ENCODE results near the gene NYAP1. TPM values are rescaled to one million over a fixed set of nuclear protein-coding genes. Genes with fewer than 3 reads are reported as not detected.

NYAP1 gene
- total RNA-seq, 2 experiments from 2014 or later: 0.23 to 0.32 TPM

DNA sequence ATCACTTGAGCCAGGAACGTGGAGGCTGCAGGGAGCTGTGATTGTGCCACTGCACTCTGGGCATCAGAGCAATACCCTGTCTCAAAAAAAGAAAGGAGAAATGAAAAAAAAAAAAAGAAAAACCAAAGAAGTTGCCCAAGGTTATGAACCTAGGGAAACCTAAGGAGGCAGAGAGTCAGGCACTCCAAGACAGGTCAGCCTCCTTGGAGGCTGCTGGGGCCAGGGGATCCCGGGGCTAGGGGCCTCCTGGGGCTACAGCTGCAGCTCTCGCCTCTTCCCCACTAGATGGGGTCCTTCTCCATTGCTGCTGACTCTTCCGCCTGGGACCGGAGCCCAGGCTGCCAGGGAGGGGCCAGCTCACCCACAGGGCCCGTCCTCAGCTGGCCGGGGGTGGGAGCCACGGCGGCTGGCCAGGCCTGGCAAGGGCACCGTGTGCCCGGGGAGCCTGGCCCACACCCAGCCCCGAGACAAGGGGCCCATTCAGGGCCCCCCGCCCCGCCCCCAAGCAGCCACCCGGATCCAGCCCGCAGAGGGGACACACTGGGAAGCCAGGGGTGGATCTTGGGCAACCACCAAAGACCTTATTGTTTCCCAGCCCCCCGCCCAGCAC is 17.9 kb upstream of the NYAP1 start:
- no peak for DNase-seq
- CTCF ChIA-PET: interaction anchor here (1.0 to 1.4 kb wide), 4 partner anchors 9 to 94 kb away, joined by 3 to 5 read pairs (median 4); no protein-coding TSS in a partner anchor
- Mint-ChIP-seq H3K9me3 (no peaks in the 10 kb centered on the region), H3K27me3 (no peaks in the 10 kb centered on the region), H3K4me1 (peaks cover 9% of the 10 kb centered on the region), H3K4me3 (no peak overlapping the region), H3K36me3 (ENCODE audit: low read depth) (peaks cover 26% of the 10 kb centered on the region), H3K27ac (no peak overlapping the region)
- POLR2A ChIA-PET: no interaction called here

DNA sequence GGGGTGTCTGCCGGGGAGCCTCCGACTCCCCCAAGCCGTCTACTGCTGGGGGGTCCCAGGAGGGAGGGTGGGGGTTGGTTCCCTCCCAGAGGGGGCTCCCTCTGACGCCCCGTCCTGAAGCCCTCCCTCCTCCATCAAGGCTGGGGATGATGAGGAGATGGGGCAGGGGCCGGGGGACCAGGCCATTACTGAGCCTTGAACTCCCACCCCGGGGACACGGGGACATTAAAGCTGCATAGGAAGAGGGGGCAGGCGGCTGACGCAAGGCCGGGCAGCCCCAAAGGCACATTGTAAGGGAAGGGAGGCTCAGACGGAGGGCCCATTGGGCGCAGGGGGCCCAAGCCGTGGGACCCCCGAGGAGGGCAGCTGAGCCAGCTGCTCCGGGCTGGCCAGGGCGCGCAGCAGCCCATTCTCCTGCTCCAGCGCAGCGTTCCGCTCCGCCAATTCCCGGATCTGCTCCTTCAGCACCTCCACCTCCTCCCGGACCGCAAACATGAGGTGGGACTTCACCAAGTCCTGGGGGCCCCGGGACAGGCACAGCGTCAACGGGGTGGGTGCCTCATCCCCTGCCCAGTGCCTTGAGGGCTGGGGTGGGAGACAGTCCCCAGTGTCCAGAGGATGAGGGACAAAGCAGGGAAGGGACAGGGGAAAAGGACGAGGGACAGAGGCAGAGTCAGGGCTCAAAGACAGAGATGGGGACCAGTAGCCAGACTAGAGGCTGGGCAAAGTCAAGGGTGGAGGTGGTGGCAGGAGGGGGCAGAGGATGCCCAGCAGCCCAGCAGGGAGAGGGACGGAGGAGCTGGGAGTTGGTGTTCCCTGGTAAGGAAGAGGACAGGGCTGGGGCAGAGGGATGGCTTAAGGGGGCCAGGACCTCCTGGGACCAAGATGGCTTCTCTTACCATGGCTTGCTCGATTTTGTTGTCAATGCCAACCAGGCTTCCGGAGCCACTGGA is 16.8 kb upstream of the NYAP1 start:
- ChIA-PET CTCF (no interaction called here), POLR2A (no interaction called here)
- DNase-seq: no peak
- H3K27me3 Mint-ChIP-seq: no peaks in the 10 kb centered on the region
- peaks cover 24% of the 10 kb centered on the region for H3K36me3 Mint-ChIP-seq (ENCODE audit: low read depth)
- H3K27ac Mint-ChIP-seq: peak overlapping the region; percentile 31
- no peak overlapping the region for H3K4me3 Mint-ChIP-seq
- peaks cover 9% of the 10 kb centered on the region for H3K4me1 Mint-ChIP-seq
- no peaks in the 10 kb centered on the region for H3K9me3 Mint-ChIP-seq

DNA sequence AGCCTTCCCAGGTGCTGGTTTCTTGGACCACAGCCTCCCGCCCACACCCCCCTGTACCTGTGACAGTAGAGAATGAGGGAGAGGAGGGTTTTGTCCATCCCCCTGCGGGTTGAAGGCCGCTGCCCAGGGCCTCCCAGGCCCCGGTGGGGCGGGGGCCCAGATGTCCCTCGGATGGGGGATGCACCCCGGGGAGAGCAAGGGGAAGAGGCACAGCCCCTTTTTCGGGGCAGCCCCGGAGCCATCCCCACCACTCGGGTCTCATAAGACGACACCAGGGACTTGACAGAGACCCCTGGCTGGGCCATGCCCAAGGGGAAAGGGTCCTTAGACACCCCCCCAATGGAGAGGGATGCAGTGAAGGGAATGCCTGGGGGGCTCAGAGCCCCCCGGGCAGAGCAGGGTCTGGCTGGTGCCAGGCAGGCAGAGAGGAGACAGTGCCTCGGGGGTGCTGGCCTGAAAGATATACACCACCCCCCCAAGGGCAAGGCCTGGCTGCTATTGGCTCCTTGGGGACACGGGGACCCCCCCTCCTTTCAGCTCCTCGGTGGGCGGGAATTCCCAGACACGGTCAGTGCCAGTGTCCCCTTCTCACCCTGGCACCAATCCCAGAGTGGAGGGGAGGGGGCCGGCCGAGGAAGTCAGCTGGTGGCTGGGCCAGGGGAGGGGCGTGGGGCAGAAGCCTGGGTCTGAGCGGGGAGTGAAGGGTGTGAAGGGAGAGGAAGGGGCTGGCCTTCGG is 15.9 kb upstream of the NYAP1 start:
- POLR2A ChIA-PET: no interaction called here
- peaks cover 24% of the 10 kb centered on the region for H3K36me3 Mint-ChIP-seq (ENCODE audit: low read depth)
- no peaks in the 10 kb centered on the region for H3K27me3 Mint-ChIP-seq
- no peak for DNase-seq
- H3K9me3 Mint-ChIP-seq: no peaks in the 10 kb centered on the region
- peaks cover 11% of the 10 kb centered on the region for H3K4me1 Mint-ChIP-seq
- H3K27ac Mint-ChIP-seq: peak overlapping the region; percentile 31
- CTCF ChIA-PET: interaction anchor here (1.1 kb wide), 2 partner anchors 82 to 119 kb away, joined by 3 read pairs; partner anchors contain the start of gene FBXO24
- no peak overlapping the region for H3K4me3 Mint-ChIP-seq

DNA sequence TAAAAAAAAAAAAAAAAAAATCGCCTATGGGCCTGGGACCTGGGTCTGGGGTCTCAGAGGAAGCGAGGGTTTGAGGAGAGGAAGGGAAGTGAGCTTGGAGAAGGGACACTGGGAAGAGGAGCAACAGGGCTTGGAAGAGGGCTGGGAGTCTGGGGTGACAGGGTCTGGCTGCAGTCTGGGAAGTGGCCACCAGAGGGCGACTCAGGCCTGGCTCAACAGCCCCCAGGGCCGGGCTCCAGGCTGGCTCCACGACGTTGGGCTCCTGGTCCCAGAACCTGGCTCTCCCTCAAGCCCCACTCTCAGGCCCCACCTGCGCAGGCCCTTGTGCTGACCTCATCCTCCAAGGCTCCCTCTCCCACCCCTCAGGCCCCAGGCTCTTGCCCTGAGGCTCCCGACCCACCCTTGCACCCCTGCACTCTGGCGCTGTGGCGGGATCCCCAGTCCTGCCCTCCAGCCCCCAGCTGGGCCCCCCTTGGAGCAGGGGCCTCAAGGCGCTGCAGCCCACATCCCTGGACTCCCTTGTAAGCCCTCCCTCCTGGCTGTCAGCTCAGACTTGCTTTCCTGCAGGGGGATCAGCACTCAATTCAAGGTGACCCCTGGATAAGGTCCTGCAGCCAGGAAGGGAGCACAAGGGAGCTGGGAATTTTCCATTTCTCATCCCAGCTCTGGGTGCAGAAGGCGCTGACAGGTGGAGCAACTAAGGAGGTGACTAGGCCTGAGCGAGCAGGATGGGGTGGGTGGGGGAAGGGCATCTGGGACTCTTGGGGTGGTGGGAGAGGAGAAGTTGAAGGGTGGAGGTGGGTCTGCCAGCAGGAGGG is 14.3 kb upstream of the NYAP1 start:
- Mint-ChIP-seq H3K4me1 (peaks cover 28% of the 10 kb centered on the region), H3K36me3 (ENCODE audit: low read depth) (peaks cover 36% of the 10 kb centered on the region), H3K27ac (peak overlapping the region; percentile 50), H3K9me3 (no peaks in the 10 kb centered on the region), H3K4me3 (no peak overlapping the region), H3K27me3 (no peaks in the 10 kb centered on the region)
- ChIA-PET POLR2A (no interaction called here), CTCF (interaction anchor here (0.5 to 3.5 kb wide), 21 partner anchors 8 to 491 kb away, joined by 3 to 13 read pairs (median 3); partner anchors contain the start of genes FBXO24, LRCH4, MEPCE and POP7)
- DNase-seq: peak; percentile 81

DNA sequence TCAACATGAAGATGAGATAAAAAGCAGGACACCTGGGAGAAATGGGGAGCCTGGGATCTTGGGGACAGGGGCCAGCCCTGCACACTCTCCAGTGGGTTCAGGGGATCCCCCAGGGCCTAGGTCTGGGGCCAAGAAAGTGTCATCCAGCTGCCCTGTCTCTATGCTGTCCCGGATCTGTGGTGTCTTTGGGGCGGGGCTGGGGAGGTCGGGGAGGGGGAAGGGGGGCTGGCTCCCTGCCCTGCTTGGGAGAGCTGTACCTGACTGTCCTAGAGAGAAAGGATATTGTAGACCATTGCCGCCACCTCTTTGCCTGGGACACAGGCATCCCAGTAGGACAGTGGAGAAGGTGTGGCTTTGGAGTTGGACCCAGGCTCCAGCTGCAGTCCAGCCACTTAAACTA is 12.7 kb upstream of the NYAP1 start:
- H3K4me1 Mint-ChIP-seq: peaks cover 40% of the 10 kb centered on the region
- H3K36me3 Mint-ChIP-seq (ENCODE audit: low read depth): peaks cover 42% of the 10 kb centered on the region
- ChIA-PET CTCF (interaction anchor here (0.5 to 3.5 kb wide), 2 partner anchors 88 to 624 kb away, joined by 5 to 13 read pairs; no protein-coding TSS in a partner anchor), POLR2A (no interaction called here)
- no peaks in the 10 kb centered on the region for H3K27me3 Mint-ChIP-seq
- no peak overlapping the region for H3K27ac Mint-ChIP-seq
- DNase-seq: no peak
- H3K4me3 Mint-ChIP-seq: no peak overlapping the region
- H3K9me3 Mint-ChIP-seq: no peaks in the 10 kb centered on the region

- CTCF ChIA-PET: interaction anchor here (0.9 to 3.5 kb wide), 3 partner anchors 10 to 380 kb away, joined by 3 to 13 read pairs (median 8); partner anchors contain the start of gene SLC12A9
These were observed 11.4 kb upstream of the NYAP1 start for GRCh38 chr7:100472121-100472851.

GRCh38 chr7:100472854-100473499 is 10.8 kb upstream of the NYAP1 start:
- ChIA-PET POLR2A (no interaction called here), CTCF (interaction anchor here (0.7 to 3.5 kb wide), 5 partner anchors 10 to 379 kb away, joined by 3 to 14 read pairs (median 3); partner anchors contain the start of genes PPP1R35 and SLC12A9)
- Mint-ChIP-seq H3K4me3 (no peak overlapping the region), H3K27me3 (no peaks in the 10 kb centered on the region), H3K9me3 (no peaks in the 10 kb centered on the region), H3K36me3 (ENCODE audit: low read depth) (peaks cover 50% of the 10 kb centered on the region), H3K4me1 (peaks cover 51% of the 10 kb centered on the region), H3K27ac (peak overlapping the region; percentile 66)
- DNase-seq: no peak

More at GRCh38 chr7:100472121-100472851, 11.4 kb upstream of the NYAP1 start:
- DNase-seq: no peak
- POLR2A ChIA-PET: no interaction called here
- Mint-ChIP-seq H3K27me3 (no peaks in the 10 kb centered on the region), H3K36me3 (ENCODE audit: low read depth) (peaks cover 50% of the 10 kb centered on the region), H3K27ac (no peak overlapping the region), H3K4me1 (peaks cover 51% of the 10 kb centered on the region), H3K4me3 (no peak overlapping the region), H3K9me3 (no peaks in the 10 kb centered on the region)

- Mint-ChIP-seq H3K4me3 (peak overlapping the region; percentile 98), H3K27ac (peak overlapping the region; percentile 82), H3K36me3 (ENCODE audit: low read depth) (peaks cover 47% of the 10 kb centered on the region), H3K4me1 (peaks cover 48% of the 10 kb centered on the region), H3K27me3 (no peaks in the 10 kb centered on the region), H3K9me3 (no peaks in the 10 kb centered on the region)
- DNase-seq: no peak
- ChIA-PET POLR2A (no interaction called here), CTCF (interaction anchor here (0.5 to 3.5 kb wide), 3 partner anchors 12 to 84 kb away, joined by 3 to 14 read pairs (median 4); partner anchors contain the start of gene SPACDR)
These were observed 8.2 kb upstream of the NYAP1 start for GRCh38 chr7:100475549-100475948.

- no peaks in the 10 kb centered on the region for H3K27me3 Mint-ChIP-seq
- H3K27ac Mint-ChIP-seq: peak overlapping the region; percentile 82
- peak overlapping the region; percentile 98 for H3K4me3 Mint-ChIP-seq
- POLR2A ChIA-PET: no interaction called here
- peaks cover 47% of the 10 kb centered on the region for H3K36me3 Mint-ChIP-seq (ENCODE audit: low read depth)
- peaks cover 48% of the 10 kb centered on the region for H3K4me1 Mint-ChIP-seq
- CTCF ChIA-PET: interaction anchor here (1.1 to 3.5 kb wide), 2 partner anchors 13 to 83 kb away, joined by 4 to 14 read pairs; partner anchors contain the start of gene SPACDR
- no peaks in the 10 kb centered on the region for H3K9me3 Mint-ChIP-seq
- DNase-seq: no peak
These were observed 7.5 kb upstream of the NYAP1 start for GRCh38 chr7:100476101-100476780.

DNA sequence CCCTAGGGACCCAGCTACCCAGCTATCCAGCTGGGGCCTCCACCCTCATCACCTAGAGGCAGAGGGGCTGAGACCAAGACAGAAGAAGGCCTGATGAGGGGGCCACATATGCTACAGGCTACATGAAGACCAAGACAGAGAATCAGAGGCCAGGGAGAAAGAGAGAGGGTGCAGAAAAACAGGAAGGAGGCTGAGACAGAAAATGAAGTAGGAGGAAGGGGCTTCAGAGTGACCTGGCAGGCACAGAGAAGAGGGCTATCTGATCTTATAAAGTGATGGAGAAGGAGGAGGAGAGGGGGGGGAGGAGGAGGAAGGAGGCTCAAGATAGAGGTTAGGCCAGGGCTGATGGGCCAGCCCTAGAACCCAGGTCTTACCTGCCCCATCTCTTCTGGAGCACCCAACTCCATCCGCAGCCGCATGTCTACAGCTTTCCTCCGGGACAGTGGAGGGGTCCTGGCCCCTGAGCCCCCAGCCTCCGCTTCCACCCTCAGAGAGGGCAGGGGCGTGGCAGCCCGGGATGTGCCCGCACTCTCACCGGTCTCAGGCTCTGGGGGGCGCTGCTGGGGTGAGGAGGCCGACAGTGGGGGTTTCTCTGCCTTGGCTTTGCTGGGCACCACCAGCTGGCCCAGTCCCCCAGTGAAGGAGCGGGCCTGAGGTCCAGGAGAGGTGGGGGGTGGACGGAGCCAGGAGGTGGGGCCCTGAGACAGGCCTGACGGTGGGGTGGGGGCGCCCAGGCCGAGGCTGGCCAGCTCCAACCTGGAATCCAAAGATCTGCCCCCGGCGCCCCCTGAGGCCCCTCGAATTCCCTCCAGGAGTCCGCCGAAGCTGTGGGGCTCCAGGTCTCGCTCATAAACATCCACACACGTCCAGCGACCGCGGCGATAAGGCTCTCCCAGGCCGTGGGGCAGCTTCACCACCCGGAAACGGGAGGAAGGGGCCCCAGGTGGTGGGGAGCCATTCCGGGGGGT is 6.5 kb upstream of the NYAP1 start:
- peaks cover 51% of the 10 kb centered on the region for H3K4me1 Mint-ChIP-seq
- no peaks in the 10 kb centered on the region for H3K9me3 Mint-ChIP-seq
- peak overlapping the region; percentile 82 for H3K27ac Mint-ChIP-seq
- ChIA-PET CTCF (interaction anchor here (0.6 to 1.4 kb wide), 4 partner anchors 8 to 251 kb away, joined by 3 to 4 read pairs (median 3); no protein-coding TSS in a partner anchor), POLR2A (interaction anchor here (0.6 kb wide), 1 partner anchor 66 kb away, joined by 3 read pairs; no protein-coding TSS in a partner anchor)
- peaks cover 43% of the 10 kb centered on the region for H3K36me3 Mint-ChIP-seq (ENCODE audit: low read depth)
- H3K27me3 Mint-ChIP-seq: no peaks in the 10 kb centered on the region
- peak; percentile 45 for DNase-seq
- H3K4me3 Mint-ChIP-seq: peak overlapping the region; percentile 98

Measured in activated CD4-positive, alpha-beta T cell treated with anti-CD3 and anti-CD28 coated beads, Interleukin-2, amount 10 ng/mL, durations not matched to agents 7 days and 5 days (primary cell).